Fibroblast of the aortic adventitia (primary cell): Measurements from ENCODE around the gene ZSCAN22. TPM values are rescaled to one million over a fixed set of nuclear protein-coding genes. Genes with fewer than 3 reads are reported as not detected.
"Not testable (repeated sequence)": the region's sequence is repeated elsewhere in the genome, so short reads cannot be mapped to it uniquely, and the experiment has no call there.

Experiments used
- DNase-seq: peaks from one replicate; pipeline ENCODE4 v3.0.0-alpha.2; 2010; ENCODE audit warnings: low read depth
- H3K4me3 ChIP-seq: 2 replicates; pipeline ENCODE4 v1.5.1; 2011; ENCODE audit warnings: low read depth, mild to moderate bottlenecking, control low read depth, low read length, moderate library complexity
- total RNA-seq: library from RNA; depleted of rRNA; stranded (reverse); fragments of >200 nt; gene quantifications from 2 replicates; pipeline ENCODE4 v1.2.3, GENCODE V29; 2012; ENCODE audit warnings: low replicate concordance
- TF ChIP-seq, protein P1 (sequence below): IDR thresholded peaks from 2 replicates; pipeline ENCODE4 v1.5.1; 2011; ENCODE audit warnings: mild to moderate bottlenecking, low read length, control low read depth, inconsistent platforms; ENCODE audit not compliant: insufficient read depth

Gene ZSCAN22
- total RNA-seq, 1 donor = 4.1 TPM

DNA sequence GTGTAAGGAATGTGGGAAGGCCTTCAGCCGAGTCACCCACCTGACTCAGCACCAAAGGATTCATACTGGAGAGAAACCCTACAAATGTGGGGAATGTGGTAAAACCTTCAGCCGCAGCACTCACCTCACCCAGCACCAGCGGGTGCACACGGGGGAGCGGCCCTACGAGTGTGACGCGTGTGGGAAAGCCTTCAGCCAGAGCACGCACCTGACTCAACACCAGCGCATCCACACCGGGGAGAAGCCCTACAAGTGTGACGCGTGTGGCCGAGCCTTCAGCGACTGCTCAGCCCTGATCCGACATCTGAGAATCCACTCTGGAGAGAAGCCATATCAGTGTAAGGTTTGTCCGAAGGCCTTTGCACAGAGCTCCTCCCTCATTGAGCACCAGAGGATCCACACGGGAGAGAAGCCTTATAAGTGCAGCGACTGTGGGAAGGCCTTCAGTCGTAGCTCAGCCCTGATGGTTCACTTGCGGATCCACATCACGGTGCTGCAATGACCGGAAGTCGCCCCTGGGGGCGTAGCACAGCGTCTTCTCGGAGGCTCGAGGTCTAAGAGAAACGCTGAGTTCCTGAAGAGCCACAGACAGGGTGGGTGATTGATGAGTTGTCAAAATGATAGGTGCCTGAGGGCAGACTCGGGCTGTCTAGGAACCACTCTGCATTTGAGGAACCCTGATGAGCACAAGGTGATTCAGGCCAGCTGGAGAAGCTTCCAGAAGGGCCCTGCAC, 12.2 kb downstream of the ZSCAN22 start:
- no peak for DNase-seq
- TF ChIP-seq, protein P1, sequence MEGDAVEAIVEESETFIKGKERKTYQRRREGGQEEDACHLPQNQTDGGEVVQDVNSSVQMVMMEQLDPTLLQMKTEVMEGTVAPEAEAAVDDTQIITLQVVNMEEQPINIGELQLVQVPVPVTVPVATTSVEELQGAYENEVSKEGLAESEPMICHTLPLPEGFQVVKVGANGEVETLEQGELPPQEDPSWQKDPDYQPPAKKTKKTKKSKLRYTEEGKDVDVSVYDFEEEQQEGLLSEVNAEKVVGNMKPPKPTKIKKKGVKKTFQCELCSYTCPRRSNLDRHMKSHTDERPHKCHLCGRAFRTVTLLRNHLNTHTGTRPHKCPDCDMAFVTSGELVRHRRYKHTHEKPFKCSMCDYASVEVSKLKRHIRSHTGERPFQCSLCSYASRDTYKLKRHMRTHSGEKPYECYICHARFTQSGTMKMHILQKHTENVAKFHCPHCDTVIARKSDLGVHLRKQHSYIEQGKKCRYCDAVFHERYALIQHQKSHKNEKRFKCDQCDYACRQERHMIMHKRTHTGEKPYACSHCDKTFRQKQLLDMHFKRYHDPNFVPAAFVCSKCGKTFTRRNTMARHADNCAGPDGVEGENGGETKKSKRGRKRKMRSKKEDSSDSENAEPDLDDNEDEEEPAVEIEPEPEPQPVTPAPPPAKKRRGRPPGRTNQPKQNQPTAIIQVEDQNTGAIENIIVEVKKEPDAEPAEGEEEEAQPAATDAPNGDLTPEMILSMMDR = peak; percentile 4

DNA sequence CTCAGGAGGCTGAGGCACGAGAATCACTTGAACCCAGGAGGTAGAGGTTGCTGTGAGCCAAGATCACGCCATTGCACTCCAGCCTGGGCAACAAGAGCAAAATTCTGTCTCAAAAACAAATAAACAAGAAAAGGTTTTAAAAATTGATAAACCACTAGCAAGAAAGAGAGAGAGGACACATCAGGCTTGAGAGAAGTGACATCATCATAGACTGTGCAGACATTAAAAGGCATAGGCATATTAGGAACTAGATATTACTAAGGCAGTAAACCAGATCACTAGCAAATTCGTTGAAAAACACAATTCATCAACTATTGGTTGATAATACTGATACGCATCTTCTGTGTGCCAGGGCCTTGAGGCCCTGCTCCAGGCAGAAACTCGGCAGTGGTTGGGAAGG, 18.8 kb downstream of the ZSCAN22 start:
- H3K4me3 ChIP-seq = no peak overlapping the region
- DNase-seq = no peak
- TF ChIP-seq, protein P1 = no peak

More for the DNA sequence above, 12.2 kb downstream of the ZSCAN22 start:
- H3K4me3 ChIP-seq = no peak overlapping the region

DNA sequence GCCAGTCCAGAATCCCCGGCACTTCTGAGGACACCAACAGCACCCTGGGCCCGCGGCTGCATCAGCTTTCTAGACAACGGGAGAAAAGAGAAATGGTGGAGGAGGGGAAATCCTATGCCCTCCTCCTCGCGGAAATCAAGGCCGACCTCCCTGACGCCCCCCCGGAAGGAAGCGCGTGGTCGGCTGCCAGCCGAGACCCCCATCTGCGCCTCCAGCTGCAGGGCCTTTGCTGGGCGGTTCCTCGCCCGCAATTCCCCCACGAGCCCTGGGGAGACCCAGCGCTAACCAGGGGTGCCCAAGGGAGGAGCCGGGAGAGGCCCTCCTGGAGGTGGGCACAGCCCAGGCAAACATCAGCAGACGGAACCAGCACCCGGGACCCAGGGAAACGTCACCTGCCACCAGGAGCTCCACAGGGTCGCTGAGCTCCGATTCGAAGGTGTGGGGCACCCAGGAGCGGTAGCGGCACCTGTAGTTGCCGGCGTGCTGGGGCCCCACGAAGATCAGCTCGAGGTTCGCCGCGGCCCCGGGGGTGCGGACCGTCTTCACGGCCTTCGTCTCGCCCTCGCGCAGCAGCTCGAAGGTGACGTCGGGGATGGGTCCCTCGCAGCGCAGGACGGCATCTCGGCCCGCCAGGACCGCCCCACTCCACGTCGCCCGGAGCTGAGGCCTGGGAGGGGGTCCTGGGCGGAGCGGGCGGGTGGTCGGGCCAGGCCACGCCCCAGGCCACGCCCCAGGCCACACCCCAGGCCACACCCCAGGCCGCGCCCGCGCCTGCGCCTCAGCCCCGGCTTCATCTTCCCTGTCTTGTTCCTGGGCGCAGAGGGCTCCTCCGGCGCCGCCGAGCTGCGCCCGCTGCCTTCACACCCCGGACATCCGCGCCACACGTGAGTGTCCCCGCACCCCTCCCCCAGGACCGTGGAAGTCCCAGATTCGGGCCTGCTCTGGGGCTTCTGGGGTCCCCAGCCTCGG, 20.5 kb downstream of the ZSCAN22 start:
- H3K4me3 ChIP-seq = peak overlapping the region; percentile 72
- TF ChIP-seq, protein P1 = no peak
- DNase-seq = peak; percentile 54

DNA sequence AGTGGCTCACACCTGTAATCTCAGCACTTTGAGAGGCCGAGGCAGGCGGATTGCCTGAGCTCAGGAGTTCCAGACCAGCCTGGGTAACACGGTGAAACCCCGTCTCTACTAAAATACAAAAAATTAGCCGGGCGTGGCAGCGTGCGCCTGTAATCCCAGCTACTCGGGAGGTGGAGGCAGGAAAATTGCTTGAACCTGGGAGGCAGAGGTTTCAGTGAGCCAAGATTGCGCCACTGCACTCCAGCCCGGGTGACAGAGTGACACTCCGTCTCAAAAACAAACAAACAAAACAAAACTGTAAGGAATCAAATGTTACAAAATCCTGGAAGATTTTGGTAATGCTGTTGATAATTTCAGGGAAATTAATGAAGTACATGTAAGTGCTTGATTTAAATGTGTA, 21.3 kb downstream of the ZSCAN22 start:
- peak overlapping the region; percentile 72 for H3K4me3 ChIP-seq
- not testable (repeated sequence) for DNase-seq

DNA sequence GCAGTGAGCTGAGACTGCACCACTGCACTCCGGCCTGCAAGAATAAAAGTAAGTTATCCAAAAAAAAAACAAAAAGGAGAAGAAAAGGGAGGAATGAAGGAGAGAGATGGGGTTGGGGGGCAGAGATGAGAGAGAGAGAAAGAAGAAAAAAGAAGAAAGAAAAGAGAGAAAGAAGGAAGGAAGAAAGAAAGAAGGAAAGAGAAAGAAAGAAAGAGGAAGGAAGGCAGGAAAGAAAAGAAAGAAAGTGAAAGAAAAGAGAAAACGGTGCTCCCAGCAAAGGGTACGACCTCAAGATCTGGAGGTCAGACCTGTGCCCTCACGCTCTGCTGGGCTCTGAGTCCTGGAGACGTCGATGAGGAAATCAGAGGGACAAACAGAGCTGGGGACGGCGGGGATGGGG, 22.8 kb downstream of the ZSCAN22 start:
- no peak for DNase-seq
- TF ChIP-seq, protein P1 = no peak
- no peak overlapping the region for H3K4me3 ChIP-seq

DNA sequence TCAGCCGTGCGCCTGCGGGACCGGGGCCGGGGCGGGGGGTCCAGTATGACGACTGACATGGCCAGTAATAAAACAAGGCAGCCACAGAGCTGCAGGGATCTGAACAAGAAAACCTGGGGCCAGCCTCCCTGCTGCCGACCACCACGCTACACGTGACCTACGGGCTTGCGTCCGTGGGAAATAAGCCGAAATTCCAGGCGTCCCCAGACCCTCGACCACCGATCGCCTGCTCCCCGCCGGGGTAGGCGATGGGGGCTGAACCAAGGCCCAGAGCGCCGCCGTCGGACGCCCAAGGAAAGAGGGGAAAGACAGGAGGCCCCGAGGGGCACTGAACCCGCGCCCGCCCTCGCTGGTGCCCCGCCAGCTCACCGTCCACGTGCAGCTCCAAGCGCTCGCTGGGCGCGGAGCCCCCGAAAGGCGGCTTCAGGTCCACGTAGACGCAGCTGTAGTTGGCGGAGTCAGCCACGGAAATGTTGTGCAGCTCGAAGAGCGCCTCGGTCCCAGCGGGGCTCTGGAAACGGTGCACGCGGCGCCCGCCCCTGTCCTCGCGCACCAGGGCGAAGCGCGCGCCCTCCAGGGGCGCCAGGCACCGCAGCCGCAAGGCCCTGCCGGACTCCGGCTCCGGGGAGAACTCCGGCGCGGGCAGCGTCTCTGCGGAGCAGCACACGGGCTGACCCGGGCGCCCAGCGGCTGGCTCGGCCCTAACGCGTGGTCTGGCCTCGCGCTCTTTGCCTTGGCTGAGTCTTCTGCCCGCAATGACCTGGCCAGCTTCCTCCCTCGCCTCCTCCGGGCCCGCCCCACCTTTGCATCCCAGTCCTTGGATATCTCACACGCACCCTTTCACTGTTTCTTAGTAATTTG, 23.4 kb downstream of the ZSCAN22 start:
- no peak overlapping the region for H3K4me3 ChIP-seq
- TF ChIP-seq, protein P1 = no peak
- peak; percentile 7 for DNase-seq
